Mucosa of stomach (tissue), 1 donor: ENCODE results near the gene SRSF9.

ENCODE experiments used
- H3K27me3 ChIP-seq: one replicate; pipeline ENCODE4 v1.7.0; 2013; ENCODE audit warnings: mild to moderate bottlenecking, low read length; ENCODE audit not compliant: control insufficient read depth, insufficient read depth
- H3K36me3 ChIP-seq: one replicate; pipeline ENCODE4 v1.7.0; 2013; ENCODE audit warnings: low read length; ENCODE audit not compliant: control insufficient read depth, insufficient read depth
- H3K4me1 ChIP-seq: one replicate; pipeline ENCODE4 v1.7.0; 2013; ENCODE audit warnings: mild to moderate bottlenecking, low read length; ENCODE audit not compliant: control insufficient read depth, insufficient read depth
- H3K4me3 ChIP-seq: one replicate; pipeline ENCODE4 v1.7.0; 2013; ENCODE audit warnings: low read length
- H3K9ac ChIP-seq: one replicate; pipeline ENCODE4 v1.7.0; 2013; ENCODE audit warnings: mild to moderate bottlenecking, low read length, moderate library complexity
- H3K9me3 ChIP-seq: one replicate; pipeline ENCODE4 v1.7.0; 2013; ENCODE audit warnings: mild to moderate bottlenecking, low read length, moderate library complexity; ENCODE audit not compliant: control insufficient read depth
- donor health status: Pancreatic carcinoma.

The SRSF9 gene

GRCh38 chr12:120439646-120440247 lies 29.8 kb downstream of the SRSF9 start:
- Histone ChIP-seq H3K9me3 (no peaks in the 10 kb centered on the region), H3K27me3 (no peaks in the 10 kb centered on the region), H3K9ac (no peak overlapping the region), H3K36me3 (no peaks in the 10 kb centered on the region), H3K4me1 (peaks cover 14% of the 10 kb centered on the region), H3K4me3 (no peak overlapping the region)

- H3K4me3 ChIP-seq = peak overlapping the region; percentile 26
- H3K9me3 ChIP-seq = no peaks in the 10 kb centered on the region
- peak overlapping the region; percentile 81 for H3K9ac ChIP-seq
- H3K4me1 ChIP-seq = peaks cover 14% of the 10 kb centered on the region
- no peaks in the 10 kb centered on the region for H3K36me3 ChIP-seq
- no peaks in the 10 kb centered on the region for H3K27me3 ChIP-seq
Measured at GRCh38 chr12:120438495-120439198, 30.9 kb downstream of the SRSF9 start.

GRCh38 chr12:120437735-120438494 lies 31.6 kb downstream of the SRSF9 start, which contains the start of gene COX6A1:
TSS of gene COX6A1 (plus strand) at chr12:120438113. CDS start at chr12:120438127, 14 bp downstream.
- H3K9me3 ChIP-seq = no peaks in the 10 kb centered on the region
- H3K4me1 ChIP-seq = peaks cover 14% of the 10 kb centered on the region
- H3K9ac ChIP-seq = peak within 1 kb of the TSS; percentile 81
- H3K36me3 ChIP-seq = no peaks in the 10 kb centered on the region
- peak within 1 kb of the TSS; percentile 26 for H3K4me3 ChIP-seq
- H3K27me3 ChIP-seq = no peaks in the 10 kb centered on the region

GRCh38 chr12:120432772-120433525 lies 36.6 kb downstream of the SRSF9 start:
- Histone ChIP-seq H3K9me3 (no peaks in the 10 kb centered on the region), H3K36me3 (no peaks in the 10 kb centered on the region), H3K4me3 (no peak overlapping the region), H3K27me3 (no peaks in the 10 kb centered on the region), H3K9ac (no peak overlapping the region), H3K4me1 (no peaks in the 10 kb centered on the region)

GRCh38 chr12:120429368-120429767 lies 40.2 kb downstream of the SRSF9 start:
- Histone ChIP-seq H3K27me3 (no peaks in the 10 kb centered on the region), H3K36me3 (no peaks in the 10 kb centered on the region), H3K4me3 (no peak overlapping the region), H3K9ac (no peak overlapping the region), H3K4me1 (no peaks in the 10 kb centered on the region), H3K9me3 (no peaks in the 10 kb centered on the region)

GRCh38 chr12:120428597-120429229 lies 40.8 kb downstream of the SRSF9 start:
- H3K4me1 ChIP-seq = no peaks in the 10 kb centered on the region
- no peaks in the 10 kb centered on the region for H3K27me3 ChIP-seq
- no peak overlapping the region for H3K9ac ChIP-seq
- no peak overlapping the region for H3K4me3 ChIP-seq
- no peaks in the 10 kb centered on the region for H3K36me3 ChIP-seq
- H3K9me3 ChIP-seq = no peaks in the 10 kb centered on the region

GRCh38 chr12:120425797-120426196 lies 43.8 kb downstream of the SRSF9 start:
- Histone ChIP-seq H3K9ac (no peak overlapping the region), H3K4me3 (no peak overlapping the region), H3K9me3 (no peaks in the 10 kb centered on the region), H3K36me3 (no peaks in the 10 kb centered on the region), H3K4me1 (no peaks in the 10 kb centered on the region), H3K27me3 (no peaks in the 10 kb centered on the region)

- H3K27me3 ChIP-seq = no peaks in the 10 kb centered on the region
Measured at GRCh38 chr12:120422892-120423456, 46.6 kb downstream of the SRSF9 start.

GRCh38 chr12:120421701-120422100 lies 47.8 kb downstream of the SRSF9 start:
- no peaks in the 10 kb centered on the region for H3K27me3 ChIP-seq
- no peak overlapping the region for H3K9ac ChIP-seq
- H3K4me3 ChIP-seq = no peak overlapping the region
- H3K36me3 ChIP-seq = no peaks in the 10 kb centered on the region
- no peaks in the 10 kb centered on the region for H3K9me3 ChIP-seq
- H3K4me1 ChIP-seq = no peaks in the 10 kb centered on the region

More at GRCh38 chr12:120422892-120423456, 46.6 kb downstream of the SRSF9 start:
- H3K36me3 ChIP-seq = no peaks in the 10 kb centered on the region
- H3K9me3 ChIP-seq = no peaks in the 10 kb centered on the region
- H3K4me3 ChIP-seq = no peak overlapping the region
- H3K9ac ChIP-seq = no peak overlapping the region
- no peaks in the 10 kb centered on the region for H3K4me1 ChIP-seq

GRCh38 chr12:120417917-120418580 lies 51.5 kb downstream of the SRSF9 start:
- Histone ChIP-seq H3K9ac (no peak overlapping the region), H3K4me3 (no peak overlapping the region), H3K27me3 (peaks cover 4% of the 10 kb centered on the region)

More at GRCh38 chr12:120417917-120418580, 51.5 kb downstream of the SRSF9 start:
- H3K9me3 ChIP-seq = no peaks in the 10 kb centered on the region
- no peaks in the 10 kb centered on the region for H3K36me3 ChIP-seq
- no peaks in the 10 kb centered on the region for H3K4me1 ChIP-seq
